Measurements from ENCODE around the gene CEACAM19.
"Not testable (repeated sequence)": the region's sequence is repeated elsewhere in the genome, so short reads cannot be mapped to it uniquely, and the experiment has no call there.

The CEACAM19 gene

GRCh38 chr19:44684396-44684795 is 13.1 kb downstream of the CEACAM19 start:
- H3K9me3 ChIP-seq (ENCODE audit: control insufficient read depth in 5 of 5, low read length in 5 of 5); H3K27me3 ChIP-seq (ENCODE audit: control insufficient read depth in 5 of 5, insufficient read depth in 4 of 5, low read length in 5 of 5); H3K36me3 ChIP-seq (ENCODE audit: control insufficient read depth in 5 of 5, insufficient read depth in 5 of 5, low read length in 5 of 5); H3K9ac ChIP-seq (ENCODE audit: low read length in 5 of 5); H3K4me3 ChIP-seq (ENCODE audit: low read depth in 1 of 5, low read length in 5 of 5): not testable (repeated sequence)
- Histone ChIP-seq H3K27ac (ENCODE audit: low read depth, low read length) (peak overlapping the region; percentile 49), H3K4me1 (ENCODE audit: control insufficient read depth in 5 of 5, insufficient read depth in 5 of 5, low read length in 5 of 5) (peaks cover 0 to 39% (median 11%) of the 10 kb centered on the region in 5 donors)

GRCh38 chr19:44684892-44685863 is 13.9 kb downstream of the CEACAM19 start:
- Histone ChIP-seq H3K4me1 (ENCODE audit: control insufficient read depth in 5 of 5, insufficient read depth in 5 of 5, low read length in 5 of 5) (peaks cover 0 to 41% (median 11%) of the 10 kb centered on the region in 5 donors), H3K9ac (ENCODE audit: low read length in 5 of 5) (no peak overlapping the region), H3K27me3 (ENCODE audit: control insufficient read depth in 5 of 5, insufficient read depth in 4 of 5, low read length in 5 of 5) (peaks cover 0 to 3% (median 0%) of the 10 kb centered on the region in 5 donors), H3K27ac (ENCODE audit: low read depth, low read length) (peak overlapping the region; percentile 49), H3K9me3 (ENCODE audit: control insufficient read depth in 5 of 5, low read length in 5 of 5) (no peaks in the 10 kb centered on the region), H3K4me3 (ENCODE audit: low read depth in 1 of 5, low read length in 5 of 5) (peak overlapping the region in 1 of 5 donors; percentile 11), H3K36me3 (ENCODE audit: control insufficient read depth in 5 of 5, insufficient read depth in 5 of 5, low read length in 5 of 5) (peaks cover 0 to 8% (median 0%) of the 10 kb centered on the region in 5 donors)

- Histone ChIP-seq H3K4me3 (ENCODE audit: low read depth in 1 of 5, low read length in 5 of 5) (no peak overlapping the region), H3K27ac (ENCODE audit: low read depth, low read length) (peak overlapping the region; percentile 49), H3K9ac (ENCODE audit: low read length in 5 of 5) (peak overlapping the region in 1 of 5 donors; percentile 4), H3K27me3 (ENCODE audit: control insufficient read depth in 5 of 5, insufficient read depth in 4 of 5, low read length in 5 of 5) (peaks cover 0 to 3% (median 0%) of the 10 kb centered on the region in 5 donors), H3K4me1 (ENCODE audit: control insufficient read depth in 5 of 5, insufficient read depth in 5 of 5, low read length in 5 of 5) (peaks cover 0 to 41% (median 11%) of the 10 kb centered on the region in 5 donors), H3K36me3 (ENCODE audit: control insufficient read depth in 5 of 5, insufficient read depth in 5 of 5, low read length in 5 of 5) (peaks cover 0 to 3% (median 0%) of the 10 kb centered on the region in 5 donors), H3K9me3 (ENCODE audit: control insufficient read depth in 5 of 5, low read length in 5 of 5) (no peaks in the 10 kb centered on the region)
Measured at GRCh38 chr19:44685877-44686276, 14.6 kb downstream of the CEACAM19 start.

- peaks cover 2 to 47% (median 11%) of the 10 kb centered on the region in 5 donors for H3K4me1 ChIP-seq (ENCODE audit: control insufficient read depth in 5 of 5, insufficient read depth in 5 of 5, low read length in 5 of 5)
- H3K9ac ChIP-seq (ENCODE audit: low read length in 5 of 5): no peak overlapping the region
- H3K36me3 ChIP-seq (ENCODE audit: control insufficient read depth in 5 of 5, insufficient read depth in 5 of 5, low read length in 5 of 5): peaks cover 0 to 3% (median 0%) of the 10 kb centered on the region in 5 donors
- H3K9me3 ChIP-seq (ENCODE audit: control insufficient read depth in 5 of 5, low read length in 5 of 5): no peaks in the 10 kb centered on the region
- peaks cover 0 to 3% (median 0%) of the 10 kb centered on the region in 5 donors for H3K27me3 ChIP-seq (ENCODE audit: control insufficient read depth in 5 of 5, insufficient read depth in 4 of 5, low read length in 5 of 5)
- no peak overlapping the region for H3K4me3 ChIP-seq (ENCODE audit: low read depth in 1 of 5, low read length in 5 of 5)
- no peak overlapping the region for H3K27ac ChIP-seq (ENCODE audit: low read depth, low read length)
Measured at GRCh38 chr19:44686896-44687295, 15.6 kb downstream of the CEACAM19 start.

- Histone ChIP-seq H3K9me3 (ENCODE audit: control insufficient read depth in 5 of 5, low read length in 5 of 5) (no peaks in the 10 kb centered on the region), H3K9ac (ENCODE audit: low read length in 5 of 5) (no peak overlapping the region), H3K4me3 (ENCODE audit: low read depth in 1 of 5, low read length in 5 of 5) (no peak overlapping the region), H3K27ac (ENCODE audit: low read depth, low read length) (no peak overlapping the region), H3K36me3 (ENCODE audit: control insufficient read depth in 5 of 5, insufficient read depth in 5 of 5, low read length in 5 of 5) (peaks cover 0 to 3% (median 0%) of the 10 kb centered on the region in 5 donors), H3K27me3 (ENCODE audit: control insufficient read depth in 5 of 5, insufficient read depth in 4 of 5, low read length in 5 of 5) (peaks cover 0 to 3% (median 0%) of the 10 kb centered on the region in 5 donors), H3K4me1 (ENCODE audit: control insufficient read depth in 5 of 5, insufficient read depth in 5 of 5, low read length in 5 of 5) (peaks cover 3 to 54% (median 11%) of the 10 kb centered on the region in 5 donors)
Measured at GRCh38 chr19:44687888-44688287, 16.6 kb downstream of the CEACAM19 start.

- Histone ChIP-seq H3K36me3 (ENCODE audit: control insufficient read depth in 5 of 5, insufficient read depth in 5 of 5, low read length in 5 of 5) (no peaks in the 10 kb centered on the region), H3K4me3 (ENCODE audit: low read depth in 1 of 5, low read length in 5 of 5) (no peak overlapping the region), H3K9me3 (ENCODE audit: control insufficient read depth in 5 of 5, low read length in 5 of 5) (no peaks in the 10 kb centered on the region), H3K27me3 (ENCODE audit: control insufficient read depth in 5 of 5, insufficient read depth in 4 of 5, low read length in 5 of 5) (peaks cover 0 to 3% (median 0%) of the 10 kb centered on the region in 5 donors), H3K9ac (ENCODE audit: low read length in 5 of 5) (no peak overlapping the region), H3K4me1 (ENCODE audit: control insufficient read depth in 5 of 5, insufficient read depth in 5 of 5, low read length in 5 of 5) (peaks cover 3 to 50% (median 11%) of the 10 kb centered on the region in 5 donors), H3K27ac (ENCODE audit: low read depth, low read length) (no peak overlapping the region)
Measured at GRCh38 chr19:44689290-44690130, 18.2 kb downstream of the CEACAM19 start.

- Histone ChIP-seq H3K9ac (ENCODE audit: low read length in 5 of 5) (no peak overlapping the region), H3K9me3 (ENCODE audit: control insufficient read depth in 5 of 5, low read length in 5 of 5) (no peaks in the 10 kb centered on the region), H3K4me1 (ENCODE audit: control insufficient read depth in 5 of 5, insufficient read depth in 5 of 5, low read length in 5 of 5) (peaks cover 3 to 46% (median 6%) of the 10 kb centered on the region in 5 donors), H3K36me3 (ENCODE audit: control insufficient read depth in 5 of 5, insufficient read depth in 5 of 5, low read length in 5 of 5) (no peaks in the 10 kb centered on the region), H3K27me3 (ENCODE audit: control insufficient read depth in 5 of 5, insufficient read depth in 4 of 5, low read length in 5 of 5) (peaks cover 0 to 2% (median 0%) of the 10 kb centered on the region in 5 donors), H3K27ac (ENCODE audit: low read depth, low read length) (no peak overlapping the region), H3K4me3 (ENCODE audit: low read depth in 1 of 5, low read length in 5 of 5) (no peak overlapping the region)
Measured at GRCh38 chr19:44690131-44690440, 18.8 kb downstream of the CEACAM19 start.

- no peak overlapping the region for H3K4me3 ChIP-seq (ENCODE audit: low read depth in 1 of 5, low read length in 5 of 5)
- no peaks in the 10 kb centered on the region for H3K36me3 ChIP-seq (ENCODE audit: control insufficient read depth in 5 of 5, insufficient read depth in 5 of 5, low read length in 5 of 5)
- H3K4me1 ChIP-seq (ENCODE audit: control insufficient read depth in 5 of 5, insufficient read depth in 5 of 5, low read length in 5 of 5): peaks cover 3 to 30% (median 4%) of the 10 kb centered on the region in 5 donors
- H3K9ac ChIP-seq (ENCODE audit: low read length in 5 of 5): no peak overlapping the region
- H3K9me3 ChIP-seq (ENCODE audit: control insufficient read depth in 5 of 5, low read length in 5 of 5): no peaks in the 10 kb centered on the region
- peaks cover 0 to 4% (median 1%) of the 10 kb centered on the region in 5 donors for H3K27me3 ChIP-seq (ENCODE audit: control insufficient read depth in 5 of 5, insufficient read depth in 4 of 5, low read length in 5 of 5)
- peak overlapping the region; percentile 23 for H3K27ac ChIP-seq (ENCODE audit: low read depth, low read length)
Measured at GRCh38 chr19:44692379-44692721, 21.1 kb downstream of the CEACAM19 start.

- H3K27me3 ChIP-seq (ENCODE audit: control insufficient read depth in 5 of 5, insufficient read depth in 4 of 5, low read length in 5 of 5): peaks cover 3 to 9% (median 4%) of the 10 kb centered on the region in 5 donors
- no peaks in the 10 kb centered on the region for H3K36me3 ChIP-seq (ENCODE audit: control insufficient read depth in 5 of 5, insufficient read depth in 5 of 5, low read length in 5 of 5)
- no peak overlapping the region for H3K9ac ChIP-seq (ENCODE audit: low read length in 5 of 5)
- no peak overlapping the region for H3K27ac ChIP-seq (ENCODE audit: low read depth, low read length)
- H3K9me3 ChIP-seq (ENCODE audit: control insufficient read depth in 5 of 5, low read length in 5 of 5): no peaks in the 10 kb centered on the region
- peaks cover 0 to 28% (median 3%) of the 10 kb centered on the region in 5 donors for H3K4me1 ChIP-seq (ENCODE audit: control insufficient read depth in 5 of 5, insufficient read depth in 5 of 5, low read length in 5 of 5)
- H3K4me3 ChIP-seq (ENCODE audit: low read depth in 1 of 5, low read length in 5 of 5): no peak overlapping the region
Measured at GRCh38 chr19:44694184-44694579, 22.9 kb downstream of the CEACAM19 start.
